ENCODE data around the gene UBE4B. TPM values are rescaled to one million over a fixed set of nuclear protein-coding genes. Genes with fewer than 3 reads are reported as not detected.
A peak's percentile ranks its signal among the peaks of the same experiment; 100 is the strongest.
"Not testable (repeated sequence)": the region's sequence is repeated elsewhere in the genome, so short reads cannot be mapped to it uniquely, and the experiment has no call there.

UBE4B gene
- total and polyA plus RNA-seq, 9 donors, result 26.3 to 46.9 (median 38.9) TPM

GRCh38 chr1:10217748-10218441 lies 185.1 kb downstream of the UBE4B start:
- intact Hi-C loops (cut with DNase I), result no loop called here
- Histone ChIP-seq H3K27ac (peak overlapping the region in 1 of 2 donors; percentile 29), H3K36me3 (no peaks in the 10 kb centered on the region), H3K4me3 (no peak overlapping the region), H3K4me1 (ENCODE audit: insufficient read depth) (peaks cover 12% of the 10 kb centered on the region), H3K9me3 (no peaks in the 10 kb centered on the region), H3K27me3 (no peaks in the 10 kb centered on the region)
- 13 to 17% (median 15%) methylated on average over 5 of the region's 5 CpGs for WGBS, 3 donors
- DNase-seq, result no peak
- TF ChIP-seq EP300 (IDR thresholded peaks at IDR 0.05) (no peak), POLR2A (IDR thresholded peaks at IDR 0.05) (no peak), CTCF (IDR thresholded peaks at IDR 0.05) (no peak)

- H3K9me3 ChIP-seq, result no peaks in the 10 kb centered on the region
- no peaks in the 10 kb centered on the region for H3K36me3 ChIP-seq
- intact Hi-C loops (cut with DNase I), result no loop called here
- H3K27ac ChIP-seq, result no peak overlapping the region
- TF ChIP-seq EP300 (IDR thresholded peaks at IDR 0.05), result no peak
- no peak for TF ChIP-seq POLR2A (IDR thresholded peaks at IDR 0.05)
- TF ChIP-seq CTCF (IDR thresholded peaks at IDR 0.05), result no peak
- H3K27me3 ChIP-seq, result no peaks in the 10 kb centered on the region
- H3K4me3 ChIP-seq, result no peak overlapping the region
- peaks cover 13% of the 10 kb centered on the region for H3K4me1 ChIP-seq (ENCODE audit: insufficient read depth)
- DNase-seq, result no peak
Observed at GRCh38 chr1:10220200-10220599, 187.4 kb downstream of the UBE4B start.

DNA sequence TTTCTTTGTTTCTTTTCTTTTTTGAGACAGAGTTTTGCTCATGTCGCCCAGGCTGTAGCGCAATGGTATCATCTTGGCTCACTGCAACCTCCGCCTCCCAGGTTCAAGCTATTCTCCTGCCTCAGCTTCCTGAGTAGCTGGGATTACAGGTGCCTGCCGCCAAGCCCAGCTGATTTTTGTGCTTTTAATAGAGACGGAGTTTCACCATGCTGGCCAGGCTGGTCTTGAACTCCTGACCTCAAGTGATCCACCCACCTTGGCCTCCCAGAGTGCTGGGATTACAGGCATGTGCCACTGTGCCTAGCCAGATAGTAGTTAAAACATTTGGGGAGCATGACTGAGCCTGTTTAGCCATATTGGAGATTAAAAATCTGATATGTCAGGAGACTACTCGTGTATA lies 187.9 kb downstream of the UBE4B start:
- H3K4me1 ChIP-seq (ENCODE audit: insufficient read depth), result peaks cover 13% of the 10 kb centered on the region
- intact Hi-C loops (cut with DNase I), result not testable (repeated sequence)

GRCh38 chr1:10225573-10225972 lies 192.8 kb downstream of the UBE4B start:
- WGBS, 3 donors, result 73 to 85% (median 84%) methylated on average over 1 of the region's 1 CpG

More for the DNA sequence above, 187.9 kb downstream of the UBE4B start:
- H3K36me3 ChIP-seq, H3K9me3 ChIP-seq, H3K27me3 ChIP-seq, H3K4me3 ChIP-seq, DNase-seq, H3K27ac ChIP-seq: not testable (repeated sequence)
- WGBS, 3 donors, result 86% methylated on average over 6 of the region's 6 CpGs

More at GRCh38 chr1:10225573-10225972, 192.8 kb downstream of the UBE4B start:
- Histone ChIP-seq H3K4me1 (ENCODE audit: insufficient read depth) (peaks cover 6% of the 10 kb centered on the region), H3K27me3 (no peaks in the 10 kb centered on the region), H3K36me3 (no peaks in the 10 kb centered on the region), H3K4me3 (no peak overlapping the region), H3K27ac (no peak overlapping the region), H3K9me3 (no peaks in the 10 kb centered on the region)
- TF ChIP-seq EP300 (IDR thresholded peaks at IDR 0.05), result no peak
- no peak for TF ChIP-seq CTCF (IDR thresholded peaks at IDR 0.05)
- no peak for TF ChIP-seq POLR2A (IDR thresholded peaks at IDR 0.05)
- intact Hi-C loops (cut with DNase I), result no loop called here
- no peak for DNase-seq
